PC-3 (cell line): ENCODE data around the gene FER1L5.

Experiments
- EZH2phosphoT487 ChIP-seq: fragments of 300-600 bp; sonication (generic); IDR thresholded peaks from 2 replicates; pipeline ENCODE4 v1.6.1; 2018; ENCODE audit warnings: mild to moderate bottlenecking, antibody characterized with exemption, low read length, borderline replicate concordance
- TF ChIP-seq, protein P1 (sequence below): fragments of 300-600 bp; sonication (generic); conservative IDR thresholded peaks from 2 replicates; pipeline ENCODE4 v1.5.1; 2017; ENCODE audit warnings: antibody characterized with exemption, low read depth, mild to moderate bottlenecking, low read length

DNA sequence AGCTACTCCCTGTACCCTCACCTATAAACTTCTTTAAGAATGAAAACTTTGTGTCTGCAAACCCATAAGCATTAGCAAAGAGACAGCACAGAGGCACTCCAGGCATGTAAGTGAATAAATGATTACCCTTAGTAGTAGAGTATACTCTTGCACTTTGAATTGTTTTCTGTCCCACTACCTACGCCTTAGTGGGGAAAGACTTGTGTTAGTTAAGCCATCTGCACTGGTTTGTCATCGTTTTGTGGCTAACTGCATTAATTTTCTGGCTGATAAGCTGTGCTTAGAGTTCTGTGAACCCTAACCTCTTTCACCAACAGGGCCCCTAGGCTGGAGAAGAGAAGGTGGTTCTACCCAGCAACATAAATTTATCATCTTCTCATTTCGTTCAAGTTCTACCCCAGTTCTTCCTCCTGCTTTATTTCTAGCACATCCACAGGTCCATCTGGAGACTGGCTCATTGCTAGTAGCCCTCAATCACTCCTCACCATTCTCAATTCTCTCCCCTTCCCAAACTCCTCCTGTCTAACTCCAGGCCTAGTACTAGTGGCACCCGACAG is 96.6 kb downstream of the FER1L5 start:
- TF ChIP-seq, protein P1, sequence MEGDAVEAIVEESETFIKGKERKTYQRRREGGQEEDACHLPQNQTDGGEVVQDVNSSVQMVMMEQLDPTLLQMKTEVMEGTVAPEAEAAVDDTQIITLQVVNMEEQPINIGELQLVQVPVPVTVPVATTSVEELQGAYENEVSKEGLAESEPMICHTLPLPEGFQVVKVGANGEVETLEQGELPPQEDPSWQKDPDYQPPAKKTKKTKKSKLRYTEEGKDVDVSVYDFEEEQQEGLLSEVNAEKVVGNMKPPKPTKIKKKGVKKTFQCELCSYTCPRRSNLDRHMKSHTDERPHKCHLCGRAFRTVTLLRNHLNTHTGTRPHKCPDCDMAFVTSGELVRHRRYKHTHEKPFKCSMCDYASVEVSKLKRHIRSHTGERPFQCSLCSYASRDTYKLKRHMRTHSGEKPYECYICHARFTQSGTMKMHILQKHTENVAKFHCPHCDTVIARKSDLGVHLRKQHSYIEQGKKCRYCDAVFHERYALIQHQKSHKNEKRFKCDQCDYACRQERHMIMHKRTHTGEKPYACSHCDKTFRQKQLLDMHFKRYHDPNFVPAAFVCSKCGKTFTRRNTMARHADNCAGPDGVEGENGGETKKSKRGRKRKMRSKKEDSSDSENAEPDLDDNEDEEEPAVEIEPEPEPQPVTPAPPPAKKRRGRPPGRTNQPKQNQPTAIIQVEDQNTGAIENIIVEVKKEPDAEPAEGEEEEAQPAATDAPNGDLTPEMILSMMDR: no peak
- TF ChIP-seq EZH2phosphoT487: no peak
